ENCODE data around the gene ANKRD9.

ANKRD9 gene

DNA sequence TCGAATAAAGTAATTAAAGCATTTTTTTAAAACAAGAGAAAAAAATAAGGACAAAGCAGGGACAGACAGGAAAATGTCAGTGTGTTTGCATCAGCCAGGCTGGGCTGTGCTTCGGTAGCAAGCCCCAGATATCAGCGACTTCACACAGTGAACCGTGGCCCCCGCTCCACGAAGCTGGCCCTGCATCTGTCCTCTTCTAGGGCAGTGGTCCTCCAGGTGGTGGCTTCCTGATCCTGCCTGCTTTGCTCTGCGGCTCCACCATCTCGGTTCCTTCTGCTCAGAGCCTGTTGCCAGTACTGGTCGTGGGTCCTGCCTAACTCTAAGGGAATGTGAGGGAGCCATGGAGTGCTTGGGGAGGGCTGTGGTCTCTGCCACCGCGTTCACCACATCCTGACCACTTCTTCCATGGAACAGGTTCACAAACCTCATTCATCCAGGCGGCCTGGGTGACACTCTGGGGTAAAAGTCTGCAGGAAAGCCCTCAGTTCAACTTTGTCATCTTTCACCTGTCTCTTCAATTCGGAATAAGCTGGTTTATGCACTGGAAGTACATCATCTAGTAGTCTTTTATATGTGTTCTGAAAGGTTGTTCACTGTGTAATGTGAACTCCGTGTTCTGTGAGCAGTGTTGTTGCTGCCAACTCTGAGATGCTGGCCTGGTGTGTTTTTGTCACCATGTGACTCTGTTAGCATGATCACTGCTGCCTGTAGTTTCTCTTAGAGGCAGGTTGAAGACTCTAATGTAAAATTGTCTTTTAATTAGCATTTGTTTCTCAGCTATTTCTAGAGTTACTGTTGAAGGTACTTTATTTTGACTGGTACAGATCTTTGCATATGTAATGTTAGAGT is 47.9 kb downstream of the ANKRD9 start:
- Histone ChIP-seq H3K4me3 (no peak overlapping the region), H3K4me2 (0 out of 2 replicates have a peak overlapping the region, but pooled peaks have one; percentile 3), H4K20me1 (no peaks in the 10 kb centered on the region), H3K27me3 (no peaks in the 10 kb centered on the region), H3K36me3 (peaks cover 35% of the 10 kb centered on the region), H3K9me3 (no peaks in the 10 kb centered on the region), H3K9ac (no peak overlapping the region), H3K4me1 (peaks cover 7% of the 10 kb centered on the region; the same call in 1 of the 2 replicates), H3K27ac (no peak overlapping the region)
- no peak for TF ChIP-seq Cebpa-rat (IDR thresholded peaks at IDR 0.05)

DNA sequence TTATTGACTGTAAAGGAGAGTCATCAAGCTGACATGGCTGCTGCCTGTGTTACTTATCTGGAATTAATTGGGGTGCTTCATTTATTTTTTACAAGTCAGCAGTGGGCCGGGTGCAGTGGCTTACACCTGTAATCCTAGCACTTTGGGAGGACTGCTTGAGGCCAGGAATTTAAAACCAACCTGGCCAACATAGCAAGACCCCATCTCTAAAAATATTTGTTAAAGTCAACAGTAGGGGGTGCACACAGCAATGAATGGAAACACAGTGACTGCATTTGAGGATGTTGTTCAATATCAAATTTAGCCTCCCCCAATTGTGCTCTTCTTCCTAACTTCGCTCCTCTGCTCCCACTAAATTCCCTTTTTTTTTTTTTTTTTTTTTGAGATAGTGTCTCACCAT is 52.1 kb downstream of the ANKRD9 start:
- Histone ChIP-seq H3K9ac (no peak overlapping the region), H3K9me3 (no peaks in the 10 kb centered on the region), H4K20me1 (no peaks in the 10 kb centered on the region)

DNA sequence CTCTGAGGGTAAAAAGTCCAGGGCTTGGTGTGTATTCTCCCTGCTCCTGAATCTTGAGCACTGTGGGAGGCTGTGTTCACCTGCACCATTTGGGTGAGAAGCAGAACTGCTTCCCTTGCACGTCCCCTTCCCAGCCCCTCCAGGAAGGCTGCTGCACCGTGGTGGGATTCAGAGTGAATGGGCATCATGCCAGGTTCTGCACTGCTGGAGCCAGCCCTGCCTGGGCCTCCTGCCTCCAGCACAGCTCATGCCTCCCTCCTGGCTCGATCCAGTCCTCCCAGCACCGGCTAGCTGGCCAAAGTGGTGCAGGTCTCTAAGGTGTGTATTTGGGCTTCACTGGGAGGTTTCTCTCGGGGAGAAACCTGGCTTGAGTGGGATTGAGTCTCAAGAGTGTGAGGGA is 54.9 kb downstream of the ANKRD9 start:
- Histone ChIP-seq H3K9ac (no peak overlapping the region), H3K9me3 (no peaks in the 10 kb centered on the region), H3K4me2 (no peak overlapping the region), H4K20me1 (no peaks in the 10 kb centered on the region), H3K27me3 (no peaks in the 10 kb centered on the region), H3K4me1 (no peaks in the 10 kb centered on the region), H3K27ac (no peak overlapping the region), H3K4me3 (no peak overlapping the region), H3K36me3 (peaks cover 61% of the 10 kb centered on the region)
- no peak for TF ChIP-seq Cebpa-rat (IDR thresholded peaks at IDR 0.05)

More for the DNA sequence above, 52.1 kb downstream of the ANKRD9 start:
- Histone ChIP-seq H3K27me3 (no peaks in the 10 kb centered on the region), H3K36me3 (peaks cover 38% of the 10 kb centered on the region), H3K4me3 (no peak overlapping the region), H3K4me2 (no peak overlapping the region), H3K27ac (no peak overlapping the region), H3K4me1 (peaks cover 7% of the 10 kb centered on the region; the same call in 1 of the 2 replicates)
- TF ChIP-seq Cebpa-rat (IDR thresholded peaks at IDR 0.05), result no peak

DNA sequence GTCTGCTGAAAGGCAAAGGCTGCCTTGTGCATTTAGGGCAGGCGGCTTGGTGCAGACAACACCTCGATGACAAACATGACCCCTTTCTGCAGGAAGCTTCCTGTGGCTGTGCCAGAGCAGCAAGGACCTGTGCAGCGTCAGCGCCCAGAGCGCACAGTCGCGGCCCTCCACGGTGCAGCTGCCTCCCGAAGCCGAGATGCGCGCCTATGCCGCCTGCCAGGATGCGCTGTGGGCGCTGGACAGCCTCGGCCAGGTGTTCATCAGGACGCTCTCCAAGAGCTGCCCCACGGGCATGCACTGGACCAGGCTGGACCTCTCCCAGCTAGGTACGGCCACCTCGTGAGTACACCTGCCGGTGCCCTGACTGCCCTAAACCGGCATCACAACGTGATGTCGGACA is 57.3 kb downstream of the ANKRD9 start:
- no peak for TF ChIP-seq Cebpa-rat (IDR thresholded peaks at IDR 0.05)

More for the DNA sequence above, 57.3 kb downstream of the ANKRD9 start:
- H3K4me3 ChIP-seq, result no peak overlapping the region
- no peak overlapping the region for H3K27ac ChIP-seq
- no peaks in the 10 kb centered on the region for H3K27me3 ChIP-seq
- H3K9me3 ChIP-seq, result no peaks in the 10 kb centered on the region
- no peak overlapping the region for H3K4me2 ChIP-seq
- no peak overlapping the region for H3K9ac ChIP-seq
- peaks cover 69% of the 10 kb centered on the region for H3K36me3 ChIP-seq
- H3K4me1 ChIP-seq, result no peaks in the 10 kb centered on the region
- no peaks in the 10 kb centered on the region for H4K20me1 ChIP-seq

Measured in BLaER1 (cell line).